HepG2 (cell line): Measurements from ENCODE around the gene RBBP8NL. TPM values are rescaled to one million over a fixed set of nuclear protein-coding genes. Genes with fewer than 3 reads are reported as not detected.

Experiments
- ATF7 ChIP-seq, 2 experiments: fragments of 450-650 bp in 1 of 2; sonication (generic) in 1 of 2; formaldehyde crosslinking in 1 of 2; IDR thresholded peaks; 2 replicates each; pipeline versions ENCODE4 v1.4.0 to v1.6.1; 2016 to 2020; ENCODE audit warnings: antibody characterized with exemption in 1 of 2, mild to moderate bottlenecking in 1 of 2, missing genetic modification reagents in 1 of 2
- FOXJ3 ChIP-seq: sonication (generic); formaldehyde crosslinking; IDR thresholded peaks from 2 replicates; pipeline ENCODE4 v1.4.0; 2020; ENCODE audit warnings: missing genetic modification reagents, mild to moderate bottlenecking, borderline replicate concordance
- LRRFIP1 ChIP-seq: sonication (generic); formaldehyde crosslinking; conservative IDR thresholded peaks from 2 replicates; pipeline ENCODE4 v1.4.0; 2020; ENCODE audit warnings: missing genetic modification reagents
- NR2F6 ChIP-seq, 2 experiments: IDR thresholded peaks; 2 replicates each; pipeline ENCODE4 v1.6.1; 2016; ENCODE audit warnings: antibody characterized with exemption in 1 of 2, mild to moderate bottlenecking in 1 of 2
- SCMH1 ChIP-seq: sonication (generic); formaldehyde crosslinking; IDR thresholded peaks from 2 replicates; pipeline ENCODE4 v1.9.0; 2021; ENCODE audit warnings: missing genetic modification reagents, mild to moderate bottlenecking, borderline replicate concordance
- ZBTB38 ChIP-seq: sonication (generic); formaldehyde crosslinking; IDR thresholded peaks from 2 replicates; pipeline ENCODE4 v1.5.1; 2020; ENCODE audit warnings: mild to moderate bottlenecking, missing genetic modification reagents
- ZIK1 ChIP-seq: sonication (generic); formaldehyde crosslinking; IDR thresholded peaks from 2 replicates; pipeline ENCODE4 v1.5.0; 2020; ENCODE audit warnings: mild to moderate bottlenecking, low read depth, missing genetic modification reagents, borderline replicate concordance
- ZNF616 ChIP-seq: sonication (generic); formaldehyde crosslinking; IDR thresholded peaks from 2 replicates; pipeline ENCODE4 v1.5.0; 2020; ENCODE audit warnings: low read depth, mild to moderate bottlenecking, missing genetic modification reagents
- ZNF629 ChIP-seq: sonication (generic); formaldehyde crosslinking; conservative IDR thresholded peaks from 2 replicates; pipeline ENCODE4 v1.5.0; 2020; ENCODE audit warnings: missing genetic modification reagents
- ZNF674 ChIP-seq: sonication (generic); formaldehyde crosslinking; IDR thresholded peaks from 2 replicates; pipeline ENCODE4 v1.5.0; 2020; ENCODE audit warnings: low read depth, mild to moderate bottlenecking, missing genetic modification reagents
- ZNF746 ChIP-seq: sonication (generic); formaldehyde crosslinking; IDR thresholded peaks from 2 replicates; pipeline ENCODE4 v1.8.0; 2022; ENCODE audit warnings: mild to moderate bottlenecking, missing genetic modification reagents
- ZNF816 ChIP-seq: sonication (generic); formaldehyde crosslinking; IDR thresholded peaks from 2 replicates; pipeline ENCODE4 v1.8.0; 2022; ENCODE audit warnings: missing genetic modification reagents, mild to moderate bottlenecking, borderline replicate concordance
- polyA plus RNA-seq, 8 experiments: library from polyadenylated mRNA; depleted of rRNA in 3 of 8; stranded (reverse) in 7 of 8; unstranded in 1 of 8; fragments of >200 nt; fragmentation: Illumina TruSeq in 4 of 8; extraction: Trizol in 4 of 8; gene quantifications; 2 replicates each; pipeline versions ENCODE4 v1.2.1 to v1.2.3, GENCODE V29; 2011 to 2016; ENCODE audit warnings: low read depth in 4 of 8, missing spikeins in 1 of 8, mixed read lengths in 1 of 8; ENCODE audit not compliant: insufficient read depth in 1 of 8
- total RNA-seq, 5 experiments: library from RNA; depleted of rRNA; stranded (reverse); fragments of >200 nt; fragmentation: Illumina TruSeq; extraction: Trizol; gene quantifications; 2 replicates each; pipeline ENCODE4 v1.2.3, GENCODE V29; 2016; ENCODE audit warnings: low read depth in 1 of 5
- TF ChIP-seq, protein P1 (sequence below): IDR thresholded peaks from 2 replicates; pipeline ENCODE4 v1.4.0; 2020; ENCODE audit warnings: mild to moderate bottlenecking, missing genetic modification reagents
- TF ChIP-seq, protein P2 (sequence below): sonication (generic); formaldehyde crosslinking; conservative IDR thresholded peaks from 2 replicates; pipeline ENCODE4 v1.4.0; 2020; ENCODE audit warnings: missing genetic modification reagents
- TF ChIP-seq, protein P3 (sequence below): sonication (generic); formaldehyde crosslinking; IDR thresholded peaks from 2 replicates; pipeline ENCODE4 v1.4.0; 2020; ENCODE audit warnings: missing genetic modification reagents

RBBP8NL gene
- total and polyA plus RNA-seq, 2 of the 13 experiments (the other 11 are each of a cell fraction or from before 2014, with no cell fraction given) = 0.69 to 0.86 TPM

- TF ChIP-seq ZNF629 (peak; percentile 44; the same call in 1 of the 2 replicates), ZBTB38 (CRISPR knock-in tag) (peak; percentile 87), NR2F6 (IDR thresholded peaks at IDR 0.05) (no peak), NR2F6 (CRISPR knock-in tag; IDR thresholded peaks at IDR 0.05) (peak; percentile 72), ZNF616 (CRISPR knock-in tag) (no peak; the same call in 1 of the 2 replicates), LRRFIP1 (CRISPR knock-in tag) (no peak; the same call in 1 of the 2 replicates), FOXJ3 (CRISPR knock-in tag) (no peak), ZIK1 (CRISPR knock-in tag) (peak; percentile 96), ZNF746 (no peak), SCMH1 (CRISPR knock-in tag) (no peak), ATF7 (IDR thresholded peaks at IDR 0.05) (no peak), ATF7 (CRISPR knock-in tag; IDR thresholded peaks at IDR 0.05) (peak; percentile 90), ZNF674 (CRISPR knock-in tag) (peak; percentile 40; the same call in 1 of the 2 replicates), ZNF816 (no peak)
- TF ChIP-seq, protein P1, sequence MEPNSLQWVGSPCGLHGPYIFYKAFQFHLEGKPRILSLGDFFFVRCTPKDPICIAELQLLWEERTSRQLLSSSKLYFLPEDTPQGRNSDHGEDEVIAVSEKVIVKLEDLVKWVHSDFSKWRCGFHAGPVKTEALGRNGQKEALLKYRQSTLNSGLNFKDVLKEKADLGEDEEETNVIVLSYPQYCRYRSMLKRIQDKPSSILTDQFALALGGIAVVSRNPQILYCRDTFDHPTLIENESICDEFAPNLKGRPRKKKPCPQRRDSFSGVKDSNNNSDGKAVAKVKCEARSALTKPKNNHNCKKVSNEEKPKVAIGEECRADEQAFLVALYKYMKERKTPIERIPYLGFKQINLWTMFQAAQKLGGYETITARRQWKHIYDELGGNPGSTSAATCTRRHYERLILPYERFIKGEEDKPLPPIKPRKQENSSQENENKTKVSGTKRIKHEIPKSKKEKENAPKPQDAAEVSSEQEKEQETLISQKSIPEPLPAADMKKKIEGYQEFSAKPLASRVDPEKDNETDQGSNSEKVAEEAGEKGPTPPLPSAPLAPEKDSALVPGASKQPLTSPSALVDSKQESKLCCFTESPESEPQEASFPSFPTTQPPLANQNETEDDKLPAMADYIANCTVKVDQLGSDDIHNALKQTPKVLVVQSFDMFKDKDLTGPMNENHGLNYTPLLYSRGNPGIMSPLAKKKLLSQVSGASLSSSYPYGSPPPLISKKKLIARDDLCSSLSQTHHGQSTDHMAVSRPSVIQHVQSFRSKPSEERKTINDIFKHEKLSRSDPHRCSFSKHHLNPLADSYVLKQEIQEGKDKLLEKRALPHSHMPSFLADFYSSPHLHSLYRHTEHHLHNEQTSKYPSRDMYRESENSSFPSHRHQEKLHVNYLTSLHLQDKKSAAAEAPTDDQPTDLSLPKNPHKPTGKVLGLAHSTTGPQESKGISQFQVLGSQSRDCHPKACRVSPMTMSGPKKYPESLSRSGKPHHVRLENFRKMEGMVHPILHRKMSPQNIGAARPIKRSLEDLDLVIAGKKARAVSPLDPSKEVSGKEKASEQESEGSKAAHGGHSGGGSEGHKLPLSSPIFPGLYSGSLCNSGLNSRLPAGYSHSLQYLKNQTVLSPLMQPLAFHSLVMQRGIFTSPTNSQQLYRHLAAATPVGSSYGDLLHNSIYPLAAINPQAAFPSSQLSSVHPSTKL = peak; percentile 42
- TF ChIP-seq, protein P2, sequence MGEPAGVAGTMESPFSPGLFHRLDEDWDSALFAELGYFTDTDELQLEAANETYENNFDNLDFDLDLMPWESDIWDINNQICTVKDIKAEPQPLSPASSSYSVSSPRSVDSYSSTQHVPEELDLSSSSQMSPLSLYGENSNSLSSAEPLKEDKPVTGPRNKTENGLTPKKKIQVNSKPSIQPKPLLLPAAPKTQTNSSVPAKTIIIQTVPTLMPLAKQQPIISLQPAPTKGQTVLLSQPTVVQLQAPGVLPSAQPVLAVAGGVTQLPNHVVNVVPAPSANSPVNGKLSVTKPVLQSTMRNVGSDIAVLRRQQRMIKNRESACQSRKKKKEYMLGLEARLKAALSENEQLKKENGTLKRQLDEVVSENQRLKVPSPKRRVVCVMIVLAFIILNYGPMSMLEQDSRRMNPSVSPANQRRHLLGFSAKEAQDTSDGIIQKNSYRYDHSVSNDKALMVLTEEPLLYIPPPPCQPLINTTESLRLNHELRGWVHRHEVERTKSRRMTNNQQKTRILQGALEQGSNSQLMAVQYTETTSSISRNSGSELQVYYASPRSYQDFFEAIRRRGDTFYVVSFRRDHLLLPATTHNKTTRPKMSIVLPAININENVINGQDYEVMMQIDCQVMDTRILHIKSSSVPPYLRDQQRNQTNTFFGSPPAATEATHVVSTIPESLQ (CRISPR knock-in tag) = no peak; the same call in 1 of the 2 replicates
- TF ChIP-seq, protein P3, sequence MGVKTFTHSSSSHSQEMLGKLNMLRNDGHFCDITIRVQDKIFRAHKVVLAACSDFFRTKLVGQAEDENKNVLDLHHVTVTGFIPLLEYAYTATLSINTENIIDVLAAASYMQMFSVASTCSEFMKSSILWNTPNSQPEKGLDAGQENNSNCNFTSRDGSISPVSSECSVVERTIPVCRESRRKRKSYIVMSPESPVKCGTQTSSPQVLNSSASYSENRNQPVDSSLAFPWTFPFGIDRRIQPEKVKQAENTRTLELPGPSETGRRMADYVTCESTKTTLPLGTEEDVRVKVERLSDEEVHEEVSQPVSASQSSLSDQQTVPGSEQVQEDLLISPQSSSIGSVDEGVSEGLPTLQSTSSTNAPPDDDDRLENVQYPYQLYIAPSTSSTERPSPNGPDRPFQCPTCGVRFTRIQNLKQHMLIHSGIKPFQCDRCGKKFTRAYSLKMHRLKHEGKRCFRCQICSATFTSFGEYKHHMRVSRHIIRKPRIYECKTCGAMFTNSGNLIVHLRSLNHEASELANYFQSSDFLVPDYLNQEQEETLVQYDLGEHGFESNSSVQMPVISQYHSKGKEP (CRISPR knock-in tag) = 0 out of 2 replicates have a peak, but pooled peaks have one; percentile 43
Measured at GRCh38 chr20:62386383-62387218, 40.7 kb downstream of the RBBP8NL start, which contains the start of gene RPS21 (continued).
